Suprapubic skin (tissue), 4 donors: ENCODE results near the gene CACNA1A. TPM values are rescaled to one million over a fixed set of nuclear protein-coding genes. Genes with fewer than 3 reads are reported as not detected.

ENCODE experiments used
- DNase-seq, 2 donors: peaks; one replicate each; pipeline ENCODE4 v3.0.0-alpha.2; 2019; ENCODE audit warnings: low spot score in 2 of 2
- H3K27ac ChIP-seq: fragments of 200-600 bp; sonication (generic); one replicate; pipeline ENCODE4 v1.5.1; 2019
- H3K27me3 ChIP-seq: fragments of 200-600 bp; sonication (generic); one replicate; pipeline ENCODE4 v1.5.1; 2019
- H3K36me3 ChIP-seq: fragments of 200-600 bp; sonication (generic); one replicate; pipeline ENCODE4 v1.5.1; 2019
- H3K4me1 ChIP-seq: fragments of 200-600 bp; sonication (generic); one replicate; pipeline ENCODE4 v1.5.1; 2019
- H3K4me3 ChIP-seq: fragments of 200-600 bp; sonication (generic); one replicate; pipeline ENCODE4 v1.5.1; 2019; ENCODE audit warnings: mild to moderate bottlenecking
- H3K9me3 ChIP-seq: fragments of 200-600 bp; sonication (generic); one replicate; pipeline ENCODE4 v1.5.1; 2019
- EP300 ChIP-seq: sonication (generic); formaldehyde crosslinking; IDR thresholded peaks from one replicate; pipeline ENCODE4 v1.6.1; 2017; ENCODE audit warnings: antibody characterized with exemption
- POLR2A ChIP-seq, 2 donors: fragments of 450-650 bp; IDR thresholded peaks; one replicate each; pipeline ENCODE4 v1.6.1; 2017; ENCODE audit warnings: antibody characterized with exemption in 2 of 2, mild to moderate bottlenecking in 2 of 2, moderate library complexity in 2 of 2
- POLR2AphosphoS5 ChIP-seq, 3 donors: sonication (generic); formaldehyde crosslinking; IDR thresholded peaks; one replicate each; pipeline ENCODE4 v1.6.1; 2017; ENCODE audit warnings: antibody characterized with exemption in 3 of 3
- WGBS: methylation state at CpG from one replicate; pipeline ENCODE4 v1.1.5; 2018; 5-methylcytosine and 5-hydroxymethylcytosine counted together
- total RNA-seq, 4 donors: library from RNA; depleted of rRNA; stranded (reverse); fragments of >200 nt; gene quantifications; one replicate each; pipeline ENCODE4 v1.1.0, GENCODE V29; 2016
- TF ChIP-seq, protein P1 (sequence below), 2 donors: fragments of 200-600 bp in 1 of 2; fragments of 450-650 bp in 1 of 2; sonication (generic) in 1 of 2; IDR thresholded peaks; one replicate each; pipeline ENCODE4 v1.5.1; 2016 to 2019; ENCODE audit warnings: antibody characterized with exemption in 2 of 2, mild to moderate bottlenecking in 1 of 2, moderate library complexity in 1 of 2

Gene CACNA1A
- total RNA-seq, 4 donors from 2014 or later: 0.26 to 0.42 (median 0.35) TPM

DNA sequence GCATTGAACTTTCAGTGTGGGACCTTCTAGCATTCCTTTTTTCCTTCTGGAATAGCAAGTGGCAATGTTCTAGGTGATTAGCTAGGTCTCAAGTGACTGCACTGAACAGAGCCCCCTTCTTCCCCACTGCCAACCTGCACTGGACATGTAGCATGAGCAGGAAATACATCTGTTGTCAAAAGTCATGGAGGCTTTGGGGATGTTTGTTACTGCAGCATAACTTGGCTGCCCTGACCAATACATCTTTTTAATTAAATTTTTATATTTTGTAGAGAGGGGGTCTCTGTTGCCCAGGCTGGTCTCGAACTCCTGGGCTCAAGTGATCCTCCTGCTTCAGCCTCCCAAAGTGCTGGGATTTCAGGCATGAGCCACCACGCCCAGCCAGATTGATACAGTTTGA, 163.6 kb downstream of the CACNA1A start:
- TF ChIP-seq POLR2A (IDR thresholded peaks at IDR 0.05): no peak
- TF ChIP-seq, protein P1, sequence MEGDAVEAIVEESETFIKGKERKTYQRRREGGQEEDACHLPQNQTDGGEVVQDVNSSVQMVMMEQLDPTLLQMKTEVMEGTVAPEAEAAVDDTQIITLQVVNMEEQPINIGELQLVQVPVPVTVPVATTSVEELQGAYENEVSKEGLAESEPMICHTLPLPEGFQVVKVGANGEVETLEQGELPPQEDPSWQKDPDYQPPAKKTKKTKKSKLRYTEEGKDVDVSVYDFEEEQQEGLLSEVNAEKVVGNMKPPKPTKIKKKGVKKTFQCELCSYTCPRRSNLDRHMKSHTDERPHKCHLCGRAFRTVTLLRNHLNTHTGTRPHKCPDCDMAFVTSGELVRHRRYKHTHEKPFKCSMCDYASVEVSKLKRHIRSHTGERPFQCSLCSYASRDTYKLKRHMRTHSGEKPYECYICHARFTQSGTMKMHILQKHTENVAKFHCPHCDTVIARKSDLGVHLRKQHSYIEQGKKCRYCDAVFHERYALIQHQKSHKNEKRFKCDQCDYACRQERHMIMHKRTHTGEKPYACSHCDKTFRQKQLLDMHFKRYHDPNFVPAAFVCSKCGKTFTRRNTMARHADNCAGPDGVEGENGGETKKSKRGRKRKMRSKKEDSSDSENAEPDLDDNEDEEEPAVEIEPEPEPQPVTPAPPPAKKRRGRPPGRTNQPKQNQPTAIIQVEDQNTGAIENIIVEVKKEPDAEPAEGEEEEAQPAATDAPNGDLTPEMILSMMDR (IDR thresholded peaks at IDR 0.05): no peak
- no peak for TF ChIP-seq EP300
- TF ChIP-seq POLR2AphosphoS5 (IDR thresholded peaks at IDR 0.05): no peak
- DNase-seq: no peak
- Histone ChIP-seq H3K4me3 (no peak overlapping the region), H3K9me3 (peaks cover 3% of the 10 kb centered on the region), H3K27ac (no peak overlapping the region), H3K27me3 (peaks cover 4% of the 10 kb centered on the region), H3K36me3 (no peaks in the 10 kb centered on the region), H3K4me1 (no peaks in the 10 kb centered on the region)
- WGBS: 65% methylated on average over 2 of the region's 2 CpGs

DNA sequence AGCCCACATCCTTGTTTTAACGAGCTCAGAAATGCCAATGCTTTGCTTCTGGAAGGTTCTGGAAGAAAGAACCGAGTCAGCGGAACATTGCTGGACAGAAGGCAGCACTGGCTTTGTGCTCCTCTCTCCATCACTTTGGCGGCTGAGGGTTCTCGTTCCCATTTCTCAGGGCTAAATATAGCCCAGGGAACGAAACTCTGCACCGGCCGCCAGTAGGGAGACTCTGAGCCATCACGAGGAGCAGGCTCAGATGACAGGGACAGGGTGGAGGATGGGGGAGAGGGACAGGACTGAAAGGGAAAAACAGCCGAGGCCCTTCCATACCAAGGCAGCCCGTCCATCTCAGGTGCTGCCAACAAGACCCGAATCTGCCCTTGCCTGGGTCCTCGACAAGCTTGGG, 166.4 kb downstream of the CACNA1A start:
- TF ChIP-seq, protein P1 (IDR thresholded peaks at IDR 0.05): no peak
- TF ChIP-seq POLR2AphosphoS5 (IDR thresholded peaks at IDR 0.05): no peak
- TF ChIP-seq POLR2A (IDR thresholded peaks at IDR 0.05): no peak
- WGBS: 61% methylated on average over 12 of the region's 13 CpGs
- H3K27me3 ChIP-seq: no peaks in the 10 kb centered on the region
- H3K4me3 ChIP-seq: no peak overlapping the region
- no peaks in the 10 kb centered on the region for H3K4me1 ChIP-seq
- H3K27ac ChIP-seq: no peak overlapping the region
- DNase-seq: no peak
- H3K36me3 ChIP-seq: no peaks in the 10 kb centered on the region
- peaks cover 3% of the 10 kb centered on the region for H3K9me3 ChIP-seq

DNA sequence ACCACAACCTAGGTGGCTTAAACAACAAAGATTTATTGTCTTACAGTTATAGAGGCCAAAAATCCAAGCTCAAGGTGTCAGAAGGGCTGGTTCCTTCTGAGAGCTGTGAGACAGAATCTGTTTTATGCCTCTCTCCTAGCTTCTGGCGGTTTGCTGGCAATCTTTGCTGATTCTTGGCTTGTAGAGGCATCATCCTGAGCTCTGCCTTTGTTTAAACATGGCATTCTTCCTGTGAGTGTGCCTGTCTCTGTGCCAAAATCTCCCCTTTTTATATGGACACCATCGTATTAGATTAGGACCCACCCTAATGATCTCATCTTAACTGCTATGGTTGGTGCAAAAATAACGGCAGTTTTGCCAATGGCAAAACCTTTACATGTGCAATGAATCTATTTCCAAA, 169.1 kb downstream of the CACNA1A start:
- no peak for TF ChIP-seq POLR2A (IDR thresholded peaks at IDR 0.05)
- TF ChIP-seq EP300: no peak
- TF ChIP-seq, protein P1 (IDR thresholded peaks at IDR 0.05): no peak
- TF ChIP-seq POLR2AphosphoS5 (IDR thresholded peaks at IDR 0.05): no peak
- Histone ChIP-seq H3K4me3 (no peak overlapping the region), H3K27me3 (no peaks in the 10 kb centered on the region), H3K36me3 (no peaks in the 10 kb centered on the region), H3K9me3 (no peaks in the 10 kb centered on the region), H3K4me1 (no peaks in the 10 kb centered on the region), H3K27ac (no peak overlapping the region)
- WGBS: 66% methylated on average over 3 of the region's 3 CpGs
- DNase-seq: no peak

DNA sequence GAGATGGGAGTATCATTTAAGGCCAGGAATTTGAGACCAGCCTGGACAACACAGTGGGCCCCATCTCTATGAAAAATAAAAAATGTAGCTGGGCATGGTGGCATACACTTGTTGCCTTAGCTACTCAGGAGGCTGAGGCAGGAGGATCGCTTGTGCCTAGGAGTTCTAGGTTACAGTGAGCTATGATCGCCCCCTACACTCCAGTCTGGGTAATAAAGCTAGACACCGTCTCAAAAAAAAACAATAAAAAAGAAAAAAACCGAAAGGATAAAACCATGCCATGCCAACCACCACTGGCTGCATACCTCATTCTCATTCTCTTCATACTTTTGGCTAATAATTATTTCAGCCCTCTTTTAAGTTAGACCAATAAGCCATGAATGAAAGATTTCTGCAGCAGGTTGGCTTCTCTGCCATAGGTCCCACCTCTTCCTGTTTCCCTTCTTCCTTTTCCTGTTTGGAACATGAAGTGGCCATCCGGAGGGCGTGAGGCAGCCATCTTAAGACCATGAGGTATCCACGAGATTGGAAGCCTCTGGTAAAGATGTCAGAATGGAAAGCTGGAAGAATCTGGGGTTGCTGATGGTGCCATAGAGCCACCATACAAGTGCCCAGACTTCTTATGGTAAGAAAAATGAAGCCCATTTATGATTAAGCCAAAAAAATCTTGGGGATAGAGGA, 171.3 kb downstream of the CACNA1A start:
- H3K4me3 ChIP-seq: no peak overlapping the region
- no peak for TF ChIP-seq POLR2A (IDR thresholded peaks at IDR 0.05)
- TF ChIP-seq, protein P1 (IDR thresholded peaks at IDR 0.05): no peak
- no peak for TF ChIP-seq EP300
- TF ChIP-seq POLR2AphosphoS5 (IDR thresholded peaks at IDR 0.05): no peak
- no peaks in the 10 kb centered on the region for H3K4me1 ChIP-seq
- no peaks in the 10 kb centered on the region for H3K9me3 ChIP-seq
- 73% methylated on average over 7 of the region's 7 CpGs for WGBS
- no peaks in the 10 kb centered on the region for H3K36me3 ChIP-seq
- no peak for DNase-seq
- H3K27me3 ChIP-seq: no peaks in the 10 kb centered on the region
- H3K27ac ChIP-seq: no peak overlapping the region

DNA sequence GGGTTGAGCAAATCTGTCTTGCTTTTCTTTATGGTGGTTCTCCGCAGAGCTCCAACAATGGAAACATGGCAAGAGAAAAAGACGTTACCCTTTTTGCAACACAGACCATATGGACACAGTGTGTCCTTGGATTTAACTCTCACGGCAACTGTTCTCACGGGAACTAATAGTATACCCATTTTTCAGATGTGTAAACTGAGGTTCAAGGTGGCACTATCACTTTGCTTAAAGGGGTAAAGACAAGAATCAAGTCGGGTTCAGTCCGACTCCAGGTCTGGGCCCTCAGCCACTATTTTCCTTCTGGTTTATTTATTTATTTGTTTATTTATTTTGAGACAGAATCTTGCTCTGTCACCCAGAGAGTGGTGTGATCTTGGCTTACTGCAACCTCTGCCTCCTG, 176.0 kb downstream of the CACNA1A start:
- DNase-seq: no peak
- H3K4me1 ChIP-seq: no peaks in the 10 kb centered on the region
- no peak overlapping the region for H3K27ac ChIP-seq
- 82% methylated on average over 6 of the region's 6 CpGs for WGBS
- H3K36me3 ChIP-seq: no peaks in the 10 kb centered on the region
- no peaks in the 10 kb centered on the region for H3K9me3 ChIP-seq
- H3K4me3 ChIP-seq: no peak overlapping the region
- peaks cover 3% of the 10 kb centered on the region for H3K27me3 ChIP-seq
- TF ChIP-seq POLR2AphosphoS5 (IDR thresholded peaks at IDR 0.05) (no peak), POLR2A (IDR thresholded peaks at IDR 0.05) (no peak), EP300 (no peak)
- TF ChIP-seq, protein P1 (IDR thresholded peaks at IDR 0.05): no peak
